Endodermal cell (in vitro differentiated cells): ENCODE results near the gene TIMM50. TPM values are rescaled to one million over a fixed set of nuclear protein-coding genes. Genes with fewer than 3 reads are reported as not detected.

Experiments
- DNase-seq: peaks from one replicate; pipeline ENCODE4 v3.0.0-alpha.2; 2017
- H3K27ac ChIP-seq: 2 replicates; pipeline ENCODE4 v1.5.1; 2013; ENCODE audit warnings: mild to moderate bottlenecking, low read depth, low read length, moderate library complexity
- H3K27me3 ChIP-seq: 2 replicates; pipeline ENCODE4 v1.6.1; 2013; ENCODE audit warnings: mild to moderate bottlenecking, low read length, moderate library complexity; ENCODE audit not compliant: insufficient read depth, control insufficient read depth, poor library complexity, severe bottlenecking
- H3K36me3 ChIP-seq: 2 replicates; pipeline ENCODE4 v1.7.0; 2013; ENCODE audit warnings: mild to moderate bottlenecking, low read length, moderate library complexity; ENCODE audit not compliant: control insufficient read depth, insufficient read depth
- H3K4me1 ChIP-seq: one replicate; pipeline ENCODE4 v1.7.0; 2013; ENCODE audit warnings: low read length; ENCODE audit not compliant: control insufficient read depth, insufficient read depth
- H3K4me3 ChIP-seq: 2 replicates; pipeline ENCODE4 v1.5.1; 2013; ENCODE audit warnings: mild to moderate bottlenecking, low read length, moderate library complexity
- H3K9ac ChIP-seq: 2 replicates; pipeline ENCODE4 v1.6.1; 2013; ENCODE audit warnings: mild to moderate bottlenecking, low read length, moderate library complexity; ENCODE audit not compliant: poor library complexity, severe bottlenecking; ENCODE audit errors: extremely low read depth
- H3K9me3 ChIP-seq: 2 replicates; pipeline ENCODE4 v1.6.1; 2013; ENCODE audit warnings: mild to moderate bottlenecking, low read length, moderate library complexity; ENCODE audit not compliant: control insufficient read depth
- H3K27ac Mint-ChIP-seq: 2 replicates; pipeline ENCODE4 v1.8.0; 2020; ENCODE audit warnings: mixed read lengths
- H3K27me3 Mint-ChIP-seq: 2 replicates; pipeline ENCODE4 v1.8.0; 2021; ENCODE audit warnings: mild to moderate bottlenecking, mixed read lengths; ENCODE audit not compliant: insufficient read depth
- H3K36me3 Mint-ChIP-seq: 2 replicates; pipeline ENCODE4 v1.8.0; 2020; ENCODE audit warnings: low read depth, mixed read lengths
- H3K4me1 Mint-ChIP-seq: 2 replicates; pipeline ENCODE4 v1.8.0; 2020; ENCODE audit warnings: mixed read lengths
- H3K4me3 Mint-ChIP-seq: 2 replicates; pipeline ENCODE4 v1.8.0; 2020; ENCODE audit warnings: mild to moderate bottlenecking, moderate library complexity, mixed read lengths
- H3K9me3 Mint-ChIP-seq: 2 replicates; pipeline ENCODE4 v1.8.0; 2020; ENCODE audit warnings: mild to moderate bottlenecking, mixed read lengths
- CTCF ChIP-seq: fragments of 200-600 bp; sonication (generic); conservative IDR thresholded peaks from 2 replicates; pipeline ENCODE4 v1.5.0; 2021; ENCODE audit warnings: antibody characterized with exemption, mild to moderate bottlenecking
- WGBS, 2 experiments: methylation state at CpG; one replicate each; pipeline versions ENCODE4 v1.1.5 to v1.1.7; 2013; ENCODE audit warnings: missing lambda C conversion rate in 2 of 2, mixed read lengths in 1 of 2; ENCODE audit not compliant: insufficient coverage in 1 of 2, insufficient read length in 1 of 2; 5-methylcytosine and 5-hydroxymethylcytosine counted together
- total RNA-seq, 2 donors: library from RNA; stranded (reverse); fragmentation: NEBNext Ultra II Directional in 1 of 2; extraction: Animal tissue kit (Norgen Biotek cat#: 25700) in 1 of 2; gene quantifications; 2 replicates in 1 of 2; 3 replicates in 1 of 2; pipeline ENCODE4 v1.2.1, GENCODE V29; 2021

The TIMM50 gene
- total RNA-seq, 2 donors from 2014 or later, result 87.8 to 94.6 TPM

DNA sequence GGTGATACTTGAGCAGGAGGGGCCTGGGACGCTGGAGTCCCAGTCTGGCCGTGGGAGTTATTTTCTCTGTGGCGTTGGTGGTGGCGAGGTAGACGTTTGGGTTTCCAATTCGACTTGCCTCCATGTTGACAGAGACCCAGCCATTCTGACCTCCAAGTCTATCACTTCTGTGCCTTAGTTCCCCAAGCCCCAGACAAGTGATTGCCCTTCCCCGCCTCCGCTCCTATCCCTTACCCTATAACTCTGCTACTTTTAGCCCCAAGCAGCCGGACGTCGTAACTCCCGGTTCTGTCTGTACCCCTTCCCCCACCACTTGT, 549 bp downstream of the TIMM50 start:
- TF ChIP-seq CTCF, result no peak
- peaks cover 38% of the 10 kb centered on the region for H3K36me3 Mint-ChIP-seq
- H3K9me3 Mint-ChIP-seq, result no peaks in the 10 kb centered on the region
- Histone ChIP-seq H3K36me3 (peaks cover 39% of the 10 kb centered on the region), H3K9me3 (no peaks in the 10 kb centered on the region), H3K27me3 (no peaks in the 10 kb centered on the region), H3K4me3 (peak overlapping the region; percentile 98), H3K4me1 (no peaks in the 10 kb centered on the region), H3K9ac (peak overlapping the region; percentile 98), H3K27ac (peak overlapping the region; percentile 88)
- peak overlapping the region; percentile 98 for H3K27ac Mint-ChIP-seq
- no peak for DNase-seq
- peaks cover 20% of the 10 kb centered on the region for H3K4me1 Mint-ChIP-seq
- H3K27me3 Mint-ChIP-seq, result no peaks in the 10 kb centered on the region
- peak overlapping the region; percentile 89 for H3K4me3 Mint-ChIP-seq
- 3 to 4% methylated on average over 10 to 12 of the region's 12 CpGs for WGBS, 2 experiments

DNA sequence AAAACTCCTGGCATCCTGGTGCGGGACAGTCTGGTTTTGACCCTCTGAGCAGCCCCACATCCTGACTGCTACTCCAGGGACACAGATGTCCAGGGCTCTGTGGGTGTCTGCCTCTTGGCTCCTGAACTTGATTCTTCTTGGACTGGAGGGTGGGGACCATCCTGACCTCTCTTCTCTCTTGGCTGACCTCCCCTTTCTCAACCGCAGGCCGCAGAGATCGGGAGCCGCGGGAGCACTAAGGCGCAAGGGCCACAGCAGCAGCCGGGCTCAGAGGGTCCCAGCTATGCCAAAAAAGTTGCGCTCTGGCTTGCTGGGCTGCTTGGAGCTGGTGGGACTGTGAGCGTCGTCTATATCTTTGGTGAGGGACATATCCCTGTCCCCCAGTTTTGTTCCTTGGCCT, 1.0 kb downstream of the TIMM50 start:
- Histone ChIP-seq H3K4me1 (no peaks in the 10 kb centered on the region), H3K4me3 (peak overlapping the region; percentile 98), H3K36me3 (peaks cover 39% of the 10 kb centered on the region), H3K9ac (peak overlapping the region; percentile 98), H3K27ac (no peak overlapping the region), H3K9me3 (no peaks in the 10 kb centered on the region), H3K27me3 (no peaks in the 10 kb centered on the region)
- no peak for DNase-seq
- Mint-ChIP-seq H3K27me3 (no peaks in the 10 kb centered on the region), H3K9me3 (no peaks in the 10 kb centered on the region), H3K4me3 (peak overlapping the region; percentile 89), H3K27ac (peak overlapping the region; percentile 98), H3K36me3 (peaks cover 38% of the 10 kb centered on the region), H3K4me1 (peaks cover 20% of the 10 kb centered on the region)
- WGBS, 2 experiments, result 87 to 88% methylated on average over 11 of the region's 11 CpGs
- TF ChIP-seq CTCF, result no peak

- H3K27ac Mint-ChIP-seq, result peak overlapping the region; percentile 21
- H3K27me3 ChIP-seq, result no peaks in the 10 kb centered on the region
- H3K9me3 Mint-ChIP-seq, result no peaks in the 10 kb centered on the region
- DNase-seq, result no peak
- H3K27ac ChIP-seq, result no peak overlapping the region
- H3K4me1 ChIP-seq, result no peaks in the 10 kb centered on the region
- peaks cover 35% of the 10 kb centered on the region for H3K36me3 Mint-ChIP-seq
- H3K36me3 ChIP-seq, result peaks cover 42% of the 10 kb centered on the region
- peaks cover 20% of the 10 kb centered on the region for H3K4me1 Mint-ChIP-seq
- no peaks in the 10 kb centered on the region for H3K9me3 ChIP-seq
- no peaks in the 10 kb centered on the region for H3K27me3 Mint-ChIP-seq
- H3K9ac ChIP-seq, result no peak overlapping the region
- H3K4me3 ChIP-seq, result no peak overlapping the region
- peak overlapping the region; percentile 89 for H3K4me3 Mint-ChIP-seq
- 88 to 89% methylated on average over 1 to 5 of the region's 6 CpGs for WGBS, 2 experiments
- no peak for TF ChIP-seq CTCF
Measured at GRCh38 chr19:39483141-39483540, 2.5 kb downstream of the TIMM50 start.
